Endothelial cell of umbilical vein (primary cell): ENCODE measurements around the gene KRT12.

Experiments used
- EZH2 ChIP-seq: IDR thresholded peaks from 2 replicates; pipeline ENCODE4 v1.6.1; 2012; ENCODE audit warnings: borderline replicate concordance, low read depth, mild to moderate bottlenecking, moderate library complexity, low read length, inconsistent platforms; ENCODE audit not compliant: severe bottlenecking
- FOS ChIP-seq: IDR thresholded peaks from 2 replicates; pipeline ENCODE4 v1.6.1; 2011; ENCODE audit warnings: mild to moderate bottlenecking, low read length, moderate library complexity, borderline replicate concordance; ENCODE audit not compliant: insufficient read depth
- GATA2 ChIP-seq: IDR thresholded peaks from 2 replicates; pipeline ENCODE4 v1.7.0; 2011; ENCODE audit warnings: low read depth, mild to moderate bottlenecking, moderate library complexity, mixed read lengths, low read length; ENCODE audit not compliant: insufficient read length, insufficient read depth
- JUN ChIP-seq: IDR thresholded peaks from 2 replicates; pipeline ENCODE4 v1.6.1; 2011; ENCODE audit warnings: borderline replicate concordance, low read depth; ENCODE audit not compliant: insufficient read length, insufficient read depth
- MYC ChIP-seq: IDR thresholded peaks from one replicate; pipeline ENCODE4 v1.6.1; 2011; ENCODE audit warnings: mild to moderate bottlenecking, low read depth, low read length
- POLR2A ChIP-seq: IDR thresholded peaks from 2 replicates; pipeline ENCODE4 v1.6.1; 2012; ENCODE audit warnings: low read depth, mild to moderate bottlenecking, control low read depth, low read length
- POLR2AphosphoS5 ChIP-seq: IDR thresholded peaks from 2 replicates; pipeline ENCODE4 v1.6.1; 2012; ENCODE audit warnings: low read depth, mild to moderate bottlenecking, control low read depth, low read length, moderate library complexity; ENCODE audit not compliant: insufficient read depth
- TF ChIP-seq, protein P1 (sequence below), 2 donors: IDR thresholded peaks; 1 replicate in 1 of 2; 2 replicates in 1 of 2; pipeline ENCODE4 v1.5.1; 2011; ENCODE audit warnings: low read length in 2 of 2, mild to moderate bottlenecking in 2 of 2, moderate library complexity in 2 of 2, control low read depth in 1 of 2, inconsistent platforms in 1 of 2, low read depth in 1 of 2; ENCODE audit not compliant: insufficient read depth in 1 of 2; ENCODE audit errors: extremely low read depth in 1 of 2
- TF ChIP-seq, protein P2 (sequence below): IDR thresholded peaks from 2 replicates; pipeline ENCODE4 v1.6.1; 2011; ENCODE audit not compliant: insufficient read depth, insufficient read length

DNA sequence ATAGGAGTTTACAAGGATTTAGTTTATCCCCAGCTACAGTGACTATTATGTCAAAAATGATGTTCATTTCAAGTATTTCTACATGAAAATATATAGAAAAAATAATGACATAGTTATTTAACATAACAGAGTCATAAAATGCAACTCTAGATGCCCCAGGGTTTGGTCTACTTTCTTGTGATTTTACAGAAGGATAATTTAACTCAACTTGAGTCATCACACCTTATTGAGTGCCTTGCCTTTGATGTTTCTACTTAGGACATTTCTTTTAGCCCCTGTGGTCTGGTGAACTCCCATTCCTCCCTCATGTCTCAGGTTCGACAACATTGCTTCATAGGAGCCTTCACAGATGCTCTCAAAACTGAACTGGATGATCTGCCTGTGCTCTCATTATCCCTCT, 16.0 kb upstream of the KRT12 start:
- TF ChIP-seq, protein P1, sequence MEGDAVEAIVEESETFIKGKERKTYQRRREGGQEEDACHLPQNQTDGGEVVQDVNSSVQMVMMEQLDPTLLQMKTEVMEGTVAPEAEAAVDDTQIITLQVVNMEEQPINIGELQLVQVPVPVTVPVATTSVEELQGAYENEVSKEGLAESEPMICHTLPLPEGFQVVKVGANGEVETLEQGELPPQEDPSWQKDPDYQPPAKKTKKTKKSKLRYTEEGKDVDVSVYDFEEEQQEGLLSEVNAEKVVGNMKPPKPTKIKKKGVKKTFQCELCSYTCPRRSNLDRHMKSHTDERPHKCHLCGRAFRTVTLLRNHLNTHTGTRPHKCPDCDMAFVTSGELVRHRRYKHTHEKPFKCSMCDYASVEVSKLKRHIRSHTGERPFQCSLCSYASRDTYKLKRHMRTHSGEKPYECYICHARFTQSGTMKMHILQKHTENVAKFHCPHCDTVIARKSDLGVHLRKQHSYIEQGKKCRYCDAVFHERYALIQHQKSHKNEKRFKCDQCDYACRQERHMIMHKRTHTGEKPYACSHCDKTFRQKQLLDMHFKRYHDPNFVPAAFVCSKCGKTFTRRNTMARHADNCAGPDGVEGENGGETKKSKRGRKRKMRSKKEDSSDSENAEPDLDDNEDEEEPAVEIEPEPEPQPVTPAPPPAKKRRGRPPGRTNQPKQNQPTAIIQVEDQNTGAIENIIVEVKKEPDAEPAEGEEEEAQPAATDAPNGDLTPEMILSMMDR (IDR thresholded peaks at IDR 0.05; ENCODE audit: extremely low read depth in 1 of 2, insufficient read depth in 1 of 2, low read depth in 1 of 2, low read length in 2 of 2), result no peak
- no peak for TF ChIP-seq EZH2
- TF ChIP-seq POLR2A, result no peak
- TF ChIP-seq, protein P2, sequence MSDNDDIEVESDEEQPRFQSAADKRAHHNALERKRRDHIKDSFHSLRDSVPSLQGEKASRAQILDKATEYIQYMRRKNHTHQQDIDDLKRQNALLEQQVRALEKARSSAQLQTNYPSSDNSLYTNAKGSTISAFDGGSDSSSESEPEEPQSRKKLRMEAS, result no peak
- no peak for TF ChIP-seq POLR2AphosphoS5
- no peak for TF ChIP-seq MYC
- TF ChIP-seq JUN, result no peak
- no peak for TF ChIP-seq FOS
- TF ChIP-seq GATA2, result no peak
